ENCODE results near the gene SLC17A9.

Gene SLC17A9

DNA sequence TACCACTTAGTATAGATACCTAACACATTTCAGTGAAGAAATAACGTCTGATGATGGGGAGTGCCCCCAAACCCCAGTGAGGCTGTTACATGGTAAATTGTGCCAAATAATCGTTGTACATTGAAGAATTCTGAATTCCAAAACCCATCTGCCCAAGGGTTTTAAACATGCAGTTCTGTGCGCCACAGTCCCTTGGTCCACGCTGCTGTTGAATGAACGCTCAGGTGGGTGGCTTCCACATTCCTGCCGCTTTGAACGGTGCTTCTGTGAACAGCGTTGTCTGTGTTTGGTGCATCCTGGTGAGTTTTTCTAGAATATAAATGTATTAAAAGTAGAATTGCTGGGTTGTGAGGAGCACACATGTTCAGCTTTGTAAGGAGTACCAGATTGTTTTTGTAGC, 11.6 kb upstream of the SLC17A9 start:
- 96% methylated on average over 8 of the region's 8 CpGs for WGBS, 2 experiments

DNA sequence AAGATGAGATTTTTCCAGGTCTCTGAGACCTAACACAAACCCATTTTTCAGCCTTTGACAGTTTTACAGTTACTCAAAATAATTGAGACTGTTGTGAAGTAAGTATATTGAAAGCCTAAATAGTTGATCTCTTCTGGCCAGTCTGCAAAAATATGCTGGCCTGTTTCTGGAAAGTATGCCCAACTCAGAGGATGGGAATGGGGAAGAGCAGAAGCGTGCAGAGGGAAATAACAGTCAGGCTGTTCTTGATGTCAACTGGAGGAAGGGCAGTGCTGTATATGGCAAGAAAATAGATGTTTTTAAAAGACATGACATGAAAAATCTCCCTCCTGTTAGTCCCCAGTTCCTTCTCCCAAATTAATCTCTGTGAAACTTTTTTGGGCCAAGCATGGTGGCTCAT, 10.7 kb upstream of the SLC17A9 start:
- Histone ChIP-seq H3K27ac (ENCODE audit: insufficient read depth, low read depth, low read length, poor library complexity, severe bottlenecking) (no peak overlapping the region), H3K36me3 (ENCODE audit: control insufficient read depth, insufficient read depth, low read length) (peaks cover 37% of the 10 kb centered on the region), H3K9me3 (ENCODE audit: control insufficient read depth, low read length) (no peaks in the 10 kb centered on the region), H3K4me1 (ENCODE audit: control insufficient read depth, insufficient read depth, low read length) (peaks cover 9% of the 10 kb centered on the region), H3K27me3 (ENCODE audit: control insufficient read depth, insufficient read depth, low read length, poor library complexity, severe bottlenecking) (no peaks in the 10 kb centered on the region), H3K4me3 (ENCODE audit: insufficient read depth, low read depth, low read length) (no peak overlapping the region)
- WGBS, 2 experiments = 98 to 100% methylated on average over 1 of the region's 1 CpG

More for the DNA sequence above, 11.6 kb upstream of the SLC17A9 start:
- H3K27ac ChIP-seq (ENCODE audit: insufficient read depth, low read depth, low read length, poor library complexity, severe bottlenecking) = no peak overlapping the region
- H3K4me1 ChIP-seq (ENCODE audit: control insufficient read depth, insufficient read depth, low read length) = peaks cover 12% of the 10 kb centered on the region
- H3K4me3 ChIP-seq (ENCODE audit: insufficient read depth, low read depth, low read length) = no peak overlapping the region
- H3K27me3 ChIP-seq (ENCODE audit: control insufficient read depth, insufficient read depth, low read length, poor library complexity, severe bottlenecking) = no peaks in the 10 kb centered on the region
- H3K9me3 ChIP-seq (ENCODE audit: control insufficient read depth, low read length) = no peaks in the 10 kb centered on the region
- H3K36me3 ChIP-seq (ENCODE audit: control insufficient read depth, insufficient read depth, low read length) = peaks cover 28% of the 10 kb centered on the region

DNA sequence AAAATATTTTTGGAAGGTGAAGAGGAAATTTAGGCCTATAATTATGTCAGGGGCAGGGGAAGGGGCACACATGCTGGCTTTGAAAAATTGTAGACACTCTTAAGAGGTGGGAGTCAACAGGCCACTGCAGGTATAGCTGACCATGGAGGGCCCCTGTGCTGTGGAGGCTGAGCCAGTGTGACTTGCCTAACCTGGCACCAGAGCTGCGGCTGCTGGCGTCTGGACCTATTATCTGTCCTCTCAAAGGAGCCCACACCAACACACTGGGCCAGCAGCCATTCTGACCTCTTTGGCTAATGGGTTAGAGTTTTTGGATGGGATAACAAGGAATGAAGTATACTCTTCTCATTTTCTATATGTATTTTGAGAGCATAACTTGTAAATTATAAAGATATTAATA, 10.1 kb upstream of the SLC17A9 start:
- Histone ChIP-seq H3K36me3 (ENCODE audit: control insufficient read depth, insufficient read depth, low read length) (peaks cover 41% of the 10 kb centered on the region), H3K27ac (ENCODE audit: insufficient read depth, low read depth, low read length, poor library complexity, severe bottlenecking) (no peak overlapping the region), H3K4me3 (ENCODE audit: insufficient read depth, low read depth, low read length) (no peak overlapping the region), H3K27me3 (ENCODE audit: control insufficient read depth, insufficient read depth, low read length, poor library complexity, severe bottlenecking) (no peaks in the 10 kb centered on the region), H3K9me3 (ENCODE audit: control insufficient read depth, low read length) (no peaks in the 10 kb centered on the region), H3K4me1 (ENCODE audit: control insufficient read depth, insufficient read depth, low read length) (peaks cover 9% of the 10 kb centered on the region)
- 97 to 100% methylated on average over 2 of the region's 2 CpGs for WGBS, 2 experiments

DNA sequence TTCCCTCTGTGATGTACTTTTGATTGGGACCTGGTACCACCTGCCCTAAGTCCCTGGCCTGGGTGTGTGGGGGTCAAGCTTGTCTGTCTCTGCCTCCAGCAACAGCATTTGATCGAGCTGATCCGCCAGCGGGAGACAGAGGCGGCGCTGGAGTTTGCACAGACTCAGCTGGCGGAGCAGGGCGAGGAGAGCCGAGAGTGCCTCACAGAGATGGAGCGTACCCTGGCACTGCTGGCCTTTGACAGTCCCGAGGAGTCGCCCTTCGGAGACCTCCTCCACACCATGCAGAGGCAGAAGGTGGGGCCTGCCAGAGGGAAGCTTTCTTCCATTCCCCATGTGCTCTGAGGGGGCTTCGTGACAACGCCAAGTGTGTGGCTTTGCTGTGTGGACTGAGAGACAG, 9.1 kb upstream of the SLC17A9 start:
- Histone ChIP-seq H3K27me3 (ENCODE audit: control insufficient read depth, insufficient read depth, low read length, poor library complexity, severe bottlenecking) (no peaks in the 10 kb centered on the region), H3K9me3 (ENCODE audit: control insufficient read depth, low read length) (no peaks in the 10 kb centered on the region), H3K27ac (ENCODE audit: insufficient read depth, low read depth, low read length, poor library complexity, severe bottlenecking) (no peak overlapping the region), H3K36me3 (ENCODE audit: control insufficient read depth, insufficient read depth, low read length) (peaks cover 45% of the 10 kb centered on the region), H3K4me1 (ENCODE audit: control insufficient read depth, insufficient read depth, low read length) (peaks cover 9% of the 10 kb centered on the region), H3K4me3 (ENCODE audit: insufficient read depth, low read depth, low read length) (no peak overlapping the region)
- 95 to 96% methylated on average over 14 of the region's 14 CpGs for WGBS, 2 experiments

DNA sequence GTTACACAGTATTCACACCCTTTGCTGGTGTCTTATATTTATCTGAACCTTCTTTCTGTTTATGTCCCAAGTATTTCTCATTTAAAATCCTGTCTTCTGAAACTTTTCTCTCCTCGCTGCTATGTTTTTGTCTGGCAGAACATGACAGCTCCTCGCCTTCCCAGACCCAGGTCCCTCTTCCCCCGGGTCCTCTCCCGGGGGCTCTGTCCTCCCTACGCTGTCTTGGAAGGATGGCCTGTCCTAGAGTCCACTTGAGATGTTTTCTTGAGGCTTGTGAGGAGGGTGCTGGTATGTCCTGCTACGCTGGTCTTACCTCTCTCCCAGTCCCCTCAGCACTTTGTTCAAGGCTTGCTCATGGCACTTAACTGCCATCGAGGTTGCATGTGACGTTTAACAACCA, 8.3 kb upstream of the SLC17A9 start:
- H3K9me3 ChIP-seq (ENCODE audit: control insufficient read depth, low read length) = no peaks in the 10 kb centered on the region
- WGBS, 2 experiments = 96 to 98% methylated on average over 8 of the region's 8 CpGs
- no peak overlapping the region for H3K27ac ChIP-seq (ENCODE audit: insufficient read depth, low read depth, low read length, poor library complexity, severe bottlenecking)
- H3K27me3 ChIP-seq (ENCODE audit: control insufficient read depth, insufficient read depth, low read length, poor library complexity, severe bottlenecking) = no peaks in the 10 kb centered on the region
- H3K36me3 ChIP-seq (ENCODE audit: control insufficient read depth, insufficient read depth, low read length) = peaks cover 51% of the 10 kb centered on the region
- H3K4me1 ChIP-seq (ENCODE audit: control insufficient read depth, insufficient read depth, low read length) = peaks cover 7% of the 10 kb centered on the region
- H3K4me3 ChIP-seq (ENCODE audit: insufficient read depth, low read depth, low read length) = no peak overlapping the region

DNA sequence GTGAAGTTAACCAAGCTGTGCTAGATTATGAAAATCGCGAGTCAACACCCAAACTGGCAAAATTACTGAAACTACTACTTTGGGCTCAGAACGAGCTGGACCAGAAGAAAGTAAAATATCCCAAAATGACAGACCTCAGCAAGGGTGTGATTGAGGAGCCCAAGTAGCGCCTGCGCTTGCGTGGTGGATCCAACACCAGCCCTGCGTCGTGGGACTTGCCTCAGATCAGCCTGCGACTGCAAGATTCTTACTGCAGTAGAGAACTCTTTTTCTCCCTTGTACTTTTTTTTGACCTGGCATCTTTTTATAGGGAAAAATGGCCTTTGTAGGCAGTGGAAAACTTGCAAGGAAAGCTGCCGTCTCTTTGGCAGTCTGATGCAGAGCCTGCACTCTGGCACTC, 7.8 kb upstream of the SLC17A9 start:
- Histone ChIP-seq H3K27ac (ENCODE audit: insufficient read depth, low read depth, low read length, poor library complexity, severe bottlenecking) (no peak overlapping the region), H3K4me3 (ENCODE audit: insufficient read depth, low read depth, low read length) (no peak overlapping the region), H3K9me3 (ENCODE audit: control insufficient read depth, low read length) (no peaks in the 10 kb centered on the region), H3K27me3 (ENCODE audit: control insufficient read depth, insufficient read depth, low read length, poor library complexity, severe bottlenecking) (no peaks in the 10 kb centered on the region), H3K36me3 (ENCODE audit: control insufficient read depth, insufficient read depth, low read length) (peaks cover 51% of the 10 kb centered on the region), H3K4me1 (ENCODE audit: control insufficient read depth, insufficient read depth, low read length) (peaks cover 3% of the 10 kb centered on the region)
- WGBS, 2 experiments = 94 to 95% methylated on average over 10 of the region's 10 CpGs

DNA sequence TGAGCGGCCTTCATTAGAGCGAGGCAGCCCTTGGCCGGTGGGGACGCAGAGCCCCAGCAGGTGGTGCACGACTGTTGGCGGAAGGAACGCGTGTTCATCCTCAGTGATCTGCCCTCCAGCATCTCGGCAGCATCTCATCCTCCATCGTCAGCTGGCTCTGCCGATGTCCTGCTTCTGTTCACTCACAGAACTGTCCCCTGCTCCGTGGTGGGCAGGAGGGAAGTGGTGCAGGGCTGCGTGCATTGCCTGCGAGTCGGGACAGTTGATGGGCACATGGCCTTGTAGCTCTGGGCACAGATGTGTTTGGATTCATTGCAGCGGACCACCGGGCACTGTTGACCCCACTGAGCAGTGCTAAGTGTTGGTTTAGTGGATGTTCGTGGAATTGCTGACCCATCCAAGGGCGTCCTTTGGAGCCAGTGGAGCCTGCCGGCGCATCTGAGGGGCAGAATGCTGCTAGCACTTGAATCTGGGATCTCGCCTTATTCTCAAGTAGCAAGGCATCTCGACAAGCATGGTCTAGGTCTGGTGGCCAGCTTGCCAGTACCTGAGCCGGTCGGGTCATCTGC, 6.7 kb upstream of the SLC17A9 start:
- WGBS, 2 experiments = 96 to 97% methylated on average over 25 of the region's 25 CpGs
- Histone ChIP-seq H3K36me3 (ENCODE audit: control insufficient read depth, insufficient read depth, low read length) (peaks cover 51% of the 10 kb centered on the region), H3K4me1 (ENCODE audit: control insufficient read depth, insufficient read depth, low read length) (no peaks in the 10 kb centered on the region), H3K27me3 (ENCODE audit: control insufficient read depth, insufficient read depth, low read length, poor library complexity, severe bottlenecking) (no peaks in the 10 kb centered on the region), H3K4me3 (ENCODE audit: insufficient read depth, low read depth, low read length) (no peak overlapping the region), H3K27ac (ENCODE audit: insufficient read depth, low read depth, low read length, poor library complexity, severe bottlenecking) (no peak overlapping the region), H3K9me3 (ENCODE audit: control insufficient read depth, low read length) (no peaks in the 10 kb centered on the region)

DNA sequence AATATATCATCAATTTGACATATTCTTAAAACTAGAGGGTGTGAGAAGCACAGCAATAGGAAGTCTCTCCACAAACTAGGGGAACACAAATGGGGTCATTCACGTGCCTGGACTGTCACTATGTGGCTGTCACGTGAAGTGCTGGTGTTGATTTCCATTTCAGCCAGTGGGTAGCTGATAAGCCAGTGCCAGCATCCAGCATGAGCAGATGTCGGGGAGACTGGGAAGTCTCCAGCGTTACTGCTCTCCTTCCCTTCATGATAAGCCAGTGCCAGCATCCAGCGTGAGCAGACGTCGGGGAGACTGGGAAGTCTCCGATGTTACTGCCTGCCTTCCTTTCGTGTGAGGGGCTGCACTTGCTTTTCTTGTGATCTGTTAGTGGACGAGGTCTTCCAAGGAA, 5.6 kb upstream of the SLC17A9 start:
- Histone ChIP-seq H3K27ac (ENCODE audit: insufficient read depth, low read depth, low read length, poor library complexity, severe bottlenecking) (no peak overlapping the region), H3K27me3 (ENCODE audit: control insufficient read depth, insufficient read depth, low read length, poor library complexity, severe bottlenecking) (no peaks in the 10 kb centered on the region), H3K36me3 (ENCODE audit: control insufficient read depth, insufficient read depth, low read length) (peaks cover 51% of the 10 kb centered on the region), H3K9me3 (ENCODE audit: control insufficient read depth, low read length) (no peaks in the 10 kb centered on the region), H3K4me3 (ENCODE audit: insufficient read depth, low read depth, low read length) (no peak overlapping the region), H3K4me1 (ENCODE audit: control insufficient read depth, insufficient read depth, low read length) (peaks cover under 1% of the 10 kb centered on the region)
- WGBS, 2 experiments = 95% methylated on average over 10 of the region's 10 CpGs

DNA sequence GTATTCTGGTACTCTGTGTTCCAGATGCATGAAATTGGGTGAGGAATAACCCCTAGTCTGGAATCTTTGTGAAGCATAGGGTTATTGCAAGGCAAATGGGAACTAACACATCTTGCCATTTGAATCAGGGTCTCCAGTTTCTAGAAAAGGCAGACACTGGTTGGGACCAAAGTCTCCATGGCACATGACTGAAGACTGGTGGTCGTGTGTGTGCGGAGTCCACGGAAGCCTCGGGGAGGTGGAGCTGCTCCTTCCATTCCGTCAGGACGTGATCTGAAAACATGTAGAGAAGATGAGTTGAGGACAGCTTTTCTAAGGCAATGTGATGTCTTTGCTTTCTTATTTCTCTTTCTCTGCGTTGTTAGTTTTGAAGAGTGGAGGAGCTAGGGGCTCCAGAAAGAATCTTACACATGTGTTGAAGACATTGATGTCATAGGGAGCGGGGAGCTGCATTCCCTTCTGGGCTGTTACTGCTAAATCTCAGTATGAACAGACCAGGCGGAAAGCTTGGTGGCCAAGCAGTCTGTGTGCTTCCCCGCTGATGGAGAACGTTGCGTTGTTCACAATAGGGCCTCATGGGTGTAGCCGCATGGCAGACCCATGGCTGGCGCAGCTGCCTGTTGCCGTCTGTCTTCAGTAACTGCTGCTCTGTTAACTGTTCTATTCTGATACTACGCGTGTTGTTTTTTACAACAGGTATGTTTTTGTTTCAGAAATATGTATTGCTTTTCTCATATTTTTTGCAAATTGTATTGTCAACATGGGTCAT, 4.8 kb upstream of the SLC17A9 start:
- Histone ChIP-seq H3K27me3 (ENCODE audit: control insufficient read depth, insufficient read depth, low read length, poor library complexity, severe bottlenecking) (peaks cover 4% of the 10 kb centered on the region), H3K36me3 (ENCODE audit: control insufficient read depth, insufficient read depth, low read length) (peaks cover 51% of the 10 kb centered on the region)
- WGBS, 2 experiments = 90 to 91% methylated on average over 17 of the region's 17 CpGs

DNA sequence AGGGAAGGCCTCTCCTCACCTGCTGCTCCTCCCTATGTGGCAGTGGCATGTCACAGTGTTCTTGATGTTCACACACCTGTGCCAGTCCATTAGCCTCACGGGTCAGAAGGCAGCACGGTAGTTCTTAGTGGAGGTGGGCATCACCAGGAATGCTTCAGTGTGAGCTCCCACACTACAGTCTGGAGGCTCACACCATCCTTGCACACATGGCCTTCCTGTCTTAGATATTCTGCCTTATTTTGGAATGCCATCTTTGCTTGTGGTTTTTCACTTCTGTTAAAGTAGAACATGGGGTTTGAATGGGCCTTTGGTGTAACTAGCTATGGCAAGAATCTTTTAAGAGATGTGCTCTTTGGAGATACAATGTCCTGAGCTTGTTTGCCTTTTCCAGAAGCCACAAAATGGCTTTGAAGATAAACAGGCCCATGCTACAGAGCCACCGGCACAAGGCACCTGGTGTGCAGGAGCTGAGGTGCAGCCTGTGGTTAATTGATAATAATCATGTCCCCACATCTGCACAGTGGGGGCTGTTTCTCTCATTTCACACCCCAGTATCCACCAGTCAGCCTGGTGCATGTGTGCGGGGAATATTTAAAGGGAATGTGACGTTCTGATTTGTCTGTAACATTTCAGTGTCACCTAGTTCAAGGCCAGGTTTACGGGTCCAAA, 3.2 kb upstream of the SLC17A9 start:
- Histone ChIP-seq H3K9me3 (ENCODE audit: control insufficient read depth, low read length) (no peaks in the 10 kb centered on the region), H3K4me1 (ENCODE audit: control insufficient read depth, insufficient read depth, low read length) (peaks cover 13% of the 10 kb centered on the region), H3K4me3 (ENCODE audit: insufficient read depth, low read depth, low read length) (no peak overlapping the region), H3K36me3 (ENCODE audit: control insufficient read depth, insufficient read depth, low read length) (peaks cover 37% of the 10 kb centered on the region), H3K27ac (ENCODE audit: insufficient read depth, low read depth, low read length, poor library complexity, severe bottlenecking) (no peak overlapping the region), H3K27me3 (ENCODE audit: control insufficient read depth, insufficient read depth, low read length, poor library complexity, severe bottlenecking) (peaks cover 4% of the 10 kb centered on the region)
- WGBS, 2 experiments = 95 to 96% methylated on average over 6 of the region's 6 CpGs

More for the DNA sequence above, 4.8 kb upstream of the SLC17A9 start:
- Histone ChIP-seq H3K27ac (ENCODE audit: insufficient read depth, low read depth, low read length, poor library complexity, severe bottlenecking) (no peak overlapping the region), H3K4me3 (ENCODE audit: insufficient read depth, low read depth, low read length) (no peak overlapping the region), H3K4me1 (ENCODE audit: control insufficient read depth, insufficient read depth, low read length) (peaks cover 4% of the 10 kb centered on the region), H3K9me3 (ENCODE audit: control insufficient read depth, low read length) (no peaks in the 10 kb centered on the region)

All from ectodermal cell (in vitro differentiated cells).